Upper lobe of left lung (tissue), 6 donors: ENCODE data around the gene ABCA7. TPM values are rescaled to one million over a fixed set of nuclear protein-coding genes. Genes with fewer than 3 reads are reported as not detected.

Experiments
- ATAC-seq, 2 donors: fragments of 200-7000 bp; cut with Tn5 transposase; one replicate each; pipeline ENCODE4 v1.9.1; 2022; ENCODE audit warnings: mild to moderate bottlenecking in 2 of 2, moderate library complexity in 2 of 2; ENCODE audit not compliant: low FRiP score in 2 of 2
- DNase-seq, 2 donors: peaks; one replicate each; pipeline ENCODE4 v3.0.0-alpha.2; 2019 to 2020
- H3K27ac ChIP-seq, 4 donors: fragments of 200-600 bp; sonication (generic); one replicate each; pipeline ENCODE4 v1.5.1; 2016 to 2019
- H3K27me3 ChIP-seq, 4 donors: fragments of 200-600 bp; sonication (generic); one replicate each; pipeline ENCODE4 v1.5.1; 2017 to 2019
- H3K36me3 ChIP-seq, 4 donors: fragments of 200-600 bp; sonication (generic); one replicate each; pipeline ENCODE4 v1.5.1; 2016 to 2019
- H3K4me1 ChIP-seq, 4 donors: fragments of 200-600 bp; sonication (generic); one replicate each; pipeline ENCODE4 v1.5.1; 2018 to 2019
- H3K4me3 ChIP-seq, 4 donors: fragments of 200-600 bp; sonication (generic); one replicate each; pipeline ENCODE4 v1.5.1; 2017 to 2019; ENCODE audit warnings: mild to moderate bottlenecking in 2 of 4, moderate library complexity in 1 of 4
- H3K9me3 ChIP-seq, 4 donors: fragments of 200-600 bp; sonication (generic); one replicate each; pipeline ENCODE4 v1.5.1; 2018 to 2019
- CTCF ChIP-seq, 6 experiments: fragments of 450-650 bp in 4 of 6; fragments of 200-600 bp in 2 of 6; sonication (generic) in 2 of 6; IDR thresholded peaks; one replicate each; pipeline ENCODE4 v1.5.1; 2016 to 2019; ENCODE audit warnings: antibody characterized with exemption in 6 of 6
- EP300 ChIP-seq, 4 donors: sonication (generic); formaldehyde crosslinking; IDR thresholded peaks; one replicate each; pipeline ENCODE4 v1.5.1; 2017; ENCODE audit warnings: antibody characterized with exemption in 4 of 4, control low read depth in 2 of 4
- POLR2A ChIP-seq, 4 donors: fragments of 450-650 bp; IDR thresholded peaks; one replicate each; pipeline ENCODE4 v1.5.1; 2016 to 2017; ENCODE audit warnings: antibody characterized with exemption in 4 of 4, mild to moderate bottlenecking in 2 of 4
- POLR2AphosphoS5 ChIP-seq, 2 donors: sonication (generic); formaldehyde crosslinking; IDR thresholded peaks; one replicate each; pipeline ENCODE4 v1.5.1; 2017; ENCODE audit warnings: antibody characterized with exemption in 2 of 2
- WGBS, 2 donors: methylation state at CpG; one replicate each; pipeline ENCODE4 v1.1.5; 2017 to 2018; 5-methylcytosine and 5-hydroxymethylcytosine counted together
- total RNA-seq, 6 donors: library from RNA; depleted of rRNA in 4 of 6; stranded (reverse); fragments of >200 nt in 4 of 6; gene quantifications; one replicate each; pipeline versions ENCODE4 v1.1.0 to v1.2.1, GENCODE V29; 2016 to 2021
- donor health status: DM: no; HTN: no; CAD: no; lungs with moderate emphysema.
- donor health status: DM: no; HTN: yes; CAD: no; lungs with severe emphysema.

ABCA7 gene
- total RNA-seq, 6 donors from 2014 or later: 34.1 to 224 (median 58.2) TPM

GRCh38 chr19:1090731-1091543 lies 51.0 kb downstream of the ABCA7 start:
- WGBS, 2 donors: 93 to 94% methylated on average over 24 to 38 of the region's 38 CpGs
- Histone ChIP-seq H3K27me3 (no peaks in the 10 kb centered on the region), H3K27ac (peak overlapping the region in 1 of 4 donors; percentile 7), H3K4me1 (peaks cover 31 to 42% (median 34%) of the 10 kb centered on the region in 4 donors), H3K9me3 (no peaks in the 10 kb centered on the region), H3K36me3 (peaks cover 17 to 76% (median 54%) of the 10 kb centered on the region in 4 donors), H3K4me3 (no peak overlapping the region)
- DNase-seq (peak in 1 of 2 donors; percentile 81), ATAC-seq (no peak)
- no peak for TF ChIP-seq CTCF (IDR thresholded peaks at IDR 0.05)
- no peak for TF ChIP-seq POLR2AphosphoS5 (IDR thresholded peaks at IDR 0.05)

- 88% methylated on average over 10 to 27 of the region's 27 CpGs for WGBS, 2 donors
- TF ChIP-seq POLR2A (IDR thresholded peaks at IDR 0.05) (no peak), POLR2AphosphoS5 (IDR thresholded peaks at IDR 0.05) (no peak), EP300 (IDR thresholded peaks at IDR 0.05) (no peak), CTCF (IDR thresholded peaks at IDR 0.05) (no peak)
- DNase-seq: peak in 1 of 2 donors; percentile 79
- Histone ChIP-seq H3K27ac (peak overlapping the region in 1 of 4 donors; percentile 7), H3K4me1 (peaks cover 32 to 45% (median 35%) of the 10 kb centered on the region in 4 donors), H3K9me3 (no peaks in the 10 kb centered on the region), H3K36me3 (peaks cover 15 to 69% (median 47%) of the 10 kb centered on the region in 4 donors), H3K27me3 (no peaks in the 10 kb centered on the region), H3K4me3 (no peak overlapping the region)
- no peak for ATAC-seq
These were observed 51.8 kb downstream of the ABCA7 start for GRCh38 chr19:1091544-1092175.

- H3K27ac ChIP-seq: peak overlapping the region in 1 of 4 donors; percentile 17
- TF ChIP-seq CTCF (IDR thresholded peaks at IDR 0.05) (no peak), POLR2AphosphoS5 (IDR thresholded peaks at IDR 0.05) (no peak), POLR2A (IDR thresholded peaks at IDR 0.05) (no peak), EP300 (IDR thresholded peaks at IDR 0.05) (no peak)
- peaks cover 36 to 47% (median 43%) of the 10 kb centered on the region in 4 donors for H3K4me1 ChIP-seq
- no peaks in the 10 kb centered on the region for H3K27me3 ChIP-seq
- H3K9me3 ChIP-seq: no peaks in the 10 kb centered on the region
- ATAC-seq: no peak
- 89 to 91% methylated on average over 15 of the region's 15 CpGs for WGBS, 2 donors
- peak in 1 of 2 donors; percentile 56 for DNase-seq
- H3K4me3 ChIP-seq: peak overlapping the region in 1 of 4 donors; percentile 80
- peaks cover 14 to 54% (median 36%) of the 10 kb centered on the region in 4 donors for H3K36me3 ChIP-seq
These were observed 53.4 kb downstream of the ABCA7 start for GRCh38 chr19:1093330-1093729.

GRCh38 chr19:1093811-1094553 lies 54.1 kb downstream of the ABCA7 start:
- DNase-seq (peak in 1 of 2 donors; percentile 81), ATAC-seq (no peak)
- TF ChIP-seq POLR2A (IDR thresholded peaks at IDR 0.05) (no peak), CTCF (IDR thresholded peaks at IDR 0.05) (no peak), EP300 (IDR thresholded peaks at IDR 0.05) (no peak), POLR2AphosphoS5 (IDR thresholded peaks at IDR 0.05) (no peak)
- Histone ChIP-seq H3K4me1 (peaks cover 35 to 47% (median 43%) of the 10 kb centered on the region in 4 donors), H3K27me3 (no peaks in the 10 kb centered on the region), H3K27ac (peak overlapping the region in 2 of 4 donors; percentile 83 to 91), H3K9me3 (no peaks in the 10 kb centered on the region), H3K36me3 (peaks cover 14 to 48% (median 31%) of the 10 kb centered on the region in 4 donors), H3K4me3 (peak overlapping the region; percentile 75 to 100 (median 87))
- 49 to 71% methylated on average over 18 to 31 of the region's 32 CpGs for WGBS, 2 donors
